Stimulated activated CD8-positive, alpha-beta memory T cell treated with anti-CD3 and anti-CD28 coated beads, Interleukin-15, amount 100 ng/mL, for 4 hours (primary cell): ENCODE results near the gene CCDC87.
"Not testable (repeated sequence)": the region's sequence is repeated elsewhere in the genome, so short reads cannot be mapped to it uniquely, and the experiment has no call there.

ENCODE experiments used
- DNase-seq, 2 donors: peaks; one replicate each; pipeline ENCODE4 v3.0.0-alpha.2; 2020; ENCODE audit warnings: low read depth in 2 of 2

CCDC87 gene

DNA sequence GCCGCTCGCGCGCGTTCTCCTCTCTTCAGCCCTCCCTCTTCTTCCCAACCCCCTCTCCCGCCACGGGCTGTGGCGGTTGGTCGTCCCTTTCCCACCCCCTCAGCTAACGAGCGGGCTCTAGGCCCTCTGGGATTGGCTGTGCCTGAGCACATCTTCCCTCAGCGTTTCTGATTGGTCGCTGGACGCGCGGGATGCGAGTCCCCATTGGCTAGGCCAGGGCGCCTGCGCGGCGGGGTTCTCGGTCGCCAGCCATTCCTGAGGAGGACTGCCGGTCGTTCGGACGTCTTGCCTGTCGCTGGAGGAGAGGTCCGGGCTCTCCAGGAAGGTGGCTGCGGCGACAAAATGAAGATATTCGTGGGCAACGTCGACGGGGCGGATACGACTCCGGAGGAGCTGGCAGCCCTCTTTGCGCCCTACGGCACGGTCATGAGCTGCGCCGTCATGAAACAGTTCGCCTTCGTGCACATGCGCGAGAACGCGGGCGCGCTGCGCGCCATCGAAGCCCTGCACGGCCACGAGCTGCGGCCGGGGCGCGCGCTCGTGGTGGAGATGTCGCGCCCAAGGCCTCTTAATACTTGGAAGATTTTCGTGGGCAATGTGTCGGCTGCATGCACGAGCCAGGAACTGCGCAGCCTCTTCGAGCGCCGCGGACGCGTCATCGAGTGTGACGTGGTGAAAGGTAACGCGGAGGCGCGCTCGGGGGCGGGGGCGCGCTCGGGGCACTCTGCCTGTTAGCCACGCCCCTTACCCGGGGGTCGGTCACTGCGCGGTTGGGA lies 23.7 kb upstream of the CCDC87 start, which contains the start of gene RBM14:
Gene RBM14 (plus strand): TSS at position 252 of the 776 bp plus-strand sequence. CDS start 91 bp downstream, at position 343.
- peak; percentile 95 to 97 for DNase-seq

DNA sequence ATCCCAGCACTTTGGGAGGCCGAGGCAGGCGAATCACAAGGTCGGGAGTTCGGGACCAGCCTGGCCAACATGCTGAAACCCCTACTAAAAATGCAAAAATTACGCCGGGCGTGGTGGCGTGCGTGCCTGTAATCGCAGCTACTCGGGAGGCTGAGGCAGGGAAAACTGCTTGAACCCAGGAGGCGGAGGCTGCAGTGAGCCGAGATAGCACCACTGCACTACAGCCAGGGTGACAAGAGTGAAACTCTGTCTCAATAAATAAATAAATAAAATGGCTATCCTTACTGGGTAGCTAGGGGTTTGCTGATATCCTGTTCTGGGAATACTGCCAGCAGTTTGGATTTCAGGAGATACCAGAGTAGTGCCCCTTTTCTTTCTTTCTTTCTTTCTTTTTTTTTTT lies 21.2 kb upstream of the CCDC87 start:
- DNase-seq = no peak

- no peak for DNase-seq
Observed at GRCh38 chr11:66612458-66612857, 19.6 kb upstream of the CCDC87 start.

GRCh38 chr11:66609721-66610617 lies 17.1 kb upstream of the CCDC87 start:
- DNase-seq = no peak

DNA sequence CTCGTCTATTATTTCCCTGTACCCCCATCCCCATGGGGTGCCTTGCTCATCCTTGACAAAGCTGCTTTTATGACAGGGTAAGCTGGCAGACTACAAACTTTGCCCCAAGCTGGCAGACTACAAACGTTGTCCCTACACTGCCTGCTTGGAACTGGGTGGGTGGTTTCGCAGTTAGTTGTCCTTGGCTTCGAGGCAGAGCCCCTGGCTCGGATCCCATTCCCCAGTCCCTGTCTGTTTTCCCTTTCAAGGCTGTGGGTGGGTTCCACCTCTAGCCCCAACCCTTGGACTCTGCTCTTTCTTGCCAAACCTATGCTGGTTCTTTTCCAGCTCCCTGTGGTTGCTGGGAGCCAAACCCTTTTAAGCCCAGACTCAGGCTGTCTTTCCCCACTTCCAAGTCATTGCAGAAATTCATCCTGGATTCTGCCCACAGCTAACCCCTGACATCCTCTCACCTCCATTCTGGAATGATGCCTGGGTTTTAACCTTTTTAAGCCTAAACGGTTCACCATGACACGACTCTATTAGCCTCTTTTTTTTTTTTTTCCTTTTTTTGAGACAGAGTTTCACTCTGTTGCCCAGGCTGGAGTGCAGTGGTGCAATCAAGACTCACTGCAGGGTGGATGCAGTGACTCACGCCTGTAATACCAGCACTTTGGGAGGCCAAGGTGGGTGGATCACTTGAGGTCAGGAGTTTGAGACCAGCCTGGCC lies 14.4 kb upstream of the CCDC87 start:
- DNase-seq = no peak

GRCh38 chr11:66606608-66607007 lies 13.7 kb upstream of the CCDC87 start:
- not testable (repeated sequence) for DNase-seq

GRCh38 chr11:66604155-66604554 lies 11.3 kb upstream of the CCDC87 start:
- no peak for DNase-seq

DNA sequence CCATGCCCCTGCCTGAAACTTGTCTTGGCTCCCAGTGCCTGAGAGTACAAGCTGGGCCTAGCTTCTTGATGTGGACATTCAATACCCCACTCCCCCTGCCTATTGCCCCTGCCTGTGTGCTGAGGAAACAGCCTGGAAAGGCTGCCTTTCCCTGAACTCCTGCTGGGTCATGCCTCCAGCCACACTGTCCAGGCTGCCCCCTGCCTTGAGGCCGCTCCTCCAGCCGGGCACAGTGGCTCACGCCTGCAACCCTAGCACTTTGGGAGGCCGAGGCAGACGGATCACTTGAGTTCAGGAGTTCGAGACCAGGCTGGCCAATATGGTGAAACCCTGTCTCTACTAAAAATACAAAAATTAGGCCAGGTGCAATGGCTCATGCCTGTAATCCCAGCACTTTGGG lies 10.2 kb upstream of the CCDC87 start:
- no peak for DNase-seq

DNA sequence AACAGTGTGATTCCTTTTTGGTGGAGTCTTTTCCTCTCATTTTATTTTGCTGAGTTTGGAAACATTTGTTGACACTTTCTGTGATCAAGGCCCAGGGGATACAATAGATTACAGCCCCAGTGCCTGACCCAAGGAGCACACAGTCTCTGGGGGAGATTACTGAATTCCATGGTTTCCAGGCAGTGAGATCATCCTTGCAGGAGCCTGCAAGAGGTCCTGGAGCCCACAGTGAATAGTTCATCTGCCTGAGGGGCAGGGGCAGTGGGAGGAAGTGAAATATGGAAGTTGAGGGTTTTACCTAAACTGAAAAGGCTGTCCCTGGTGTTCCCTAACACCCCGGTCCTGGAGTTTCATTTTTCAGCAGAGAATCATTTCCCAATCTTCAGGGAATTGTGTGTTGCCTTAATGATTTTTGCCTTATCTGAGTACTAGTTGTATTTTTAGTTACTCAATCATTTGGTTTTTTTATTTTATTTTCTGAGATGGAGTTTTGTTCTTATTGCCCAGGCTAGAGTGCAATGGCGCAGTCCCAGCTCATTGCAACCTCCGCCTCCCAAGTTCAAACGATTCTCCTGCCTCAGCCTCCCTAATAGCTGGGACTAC lies 7.9 kb upstream of the CCDC87 start:
- DNase-seq = no peak

DNA sequence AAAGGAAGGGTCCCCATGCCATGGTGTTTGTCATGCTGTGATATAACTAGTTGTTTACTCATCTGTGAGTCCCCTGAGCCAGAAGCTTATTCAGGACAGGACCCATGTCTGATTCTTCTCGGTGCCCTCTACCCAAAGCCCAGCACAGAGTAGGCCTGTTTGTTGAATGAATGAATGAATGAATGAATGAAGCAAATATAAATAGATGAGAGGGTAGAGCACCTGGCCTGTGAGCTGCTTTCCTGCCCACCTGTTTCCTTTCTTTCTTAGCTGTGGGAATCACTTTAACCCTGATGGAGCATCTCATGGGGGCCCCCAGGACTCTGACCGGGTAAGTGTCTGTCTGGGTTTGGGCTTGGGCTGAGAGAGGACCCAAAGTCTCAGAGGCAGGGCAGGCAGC lies 7.4 kb upstream of the CCDC87 start:
- no peak for DNase-seq

DNA sequence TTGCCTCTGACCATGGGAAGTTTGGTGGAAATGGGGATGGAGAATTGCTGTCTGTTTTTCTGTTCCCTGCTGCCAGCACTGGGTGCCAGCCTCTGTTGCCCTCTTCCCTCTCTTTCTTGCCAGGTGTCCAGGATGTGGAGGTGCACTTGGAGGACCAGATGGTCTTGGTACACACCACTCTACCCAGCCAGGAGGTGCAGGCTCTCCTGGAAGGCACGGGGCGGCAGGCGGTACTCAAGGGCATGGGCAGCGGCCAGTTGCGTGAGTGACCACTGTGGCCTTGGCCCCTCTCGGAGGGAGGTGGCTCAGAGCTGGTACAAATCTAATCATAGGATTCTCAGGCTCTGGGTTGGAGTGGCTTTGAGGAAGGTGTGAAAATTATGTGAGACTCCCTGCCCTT lies 6.1 kb upstream of the CCDC87 start:
- no peak for DNase-seq

GRCh38 chr11:66595245-66595904 lies 2.5 kb upstream of the CCDC87 start:
- DNase-seq = no peak

GRCh38 chr11:66593650-66594049 lies 787 bp upstream of the CCDC87 start:
- DNase-seq = no peak

DNA sequence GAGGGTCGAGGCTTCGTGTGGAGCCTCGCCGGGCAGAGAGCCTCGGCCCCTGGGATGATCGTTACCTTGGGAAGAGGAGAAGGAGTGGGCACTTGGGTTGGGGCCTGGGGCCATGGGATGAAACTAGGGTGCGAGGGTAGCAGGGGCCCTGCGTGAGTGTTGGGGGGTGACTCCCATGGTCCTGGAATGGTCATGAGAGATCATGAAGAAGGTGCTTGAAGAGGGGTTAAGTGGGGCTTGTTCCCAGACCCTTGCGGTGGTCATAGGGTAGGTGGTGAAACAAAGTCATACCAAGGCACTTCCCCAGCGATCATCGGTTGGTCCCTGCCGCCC lies 406 bp upstream of the CCDC87 start:
- no peak for DNase-seq

- no peak for DNase-seq
Observed at GRCh38 chr11:66591175-66591574, 1.7 kb downstream of the CCDC87 start.

DNA sequence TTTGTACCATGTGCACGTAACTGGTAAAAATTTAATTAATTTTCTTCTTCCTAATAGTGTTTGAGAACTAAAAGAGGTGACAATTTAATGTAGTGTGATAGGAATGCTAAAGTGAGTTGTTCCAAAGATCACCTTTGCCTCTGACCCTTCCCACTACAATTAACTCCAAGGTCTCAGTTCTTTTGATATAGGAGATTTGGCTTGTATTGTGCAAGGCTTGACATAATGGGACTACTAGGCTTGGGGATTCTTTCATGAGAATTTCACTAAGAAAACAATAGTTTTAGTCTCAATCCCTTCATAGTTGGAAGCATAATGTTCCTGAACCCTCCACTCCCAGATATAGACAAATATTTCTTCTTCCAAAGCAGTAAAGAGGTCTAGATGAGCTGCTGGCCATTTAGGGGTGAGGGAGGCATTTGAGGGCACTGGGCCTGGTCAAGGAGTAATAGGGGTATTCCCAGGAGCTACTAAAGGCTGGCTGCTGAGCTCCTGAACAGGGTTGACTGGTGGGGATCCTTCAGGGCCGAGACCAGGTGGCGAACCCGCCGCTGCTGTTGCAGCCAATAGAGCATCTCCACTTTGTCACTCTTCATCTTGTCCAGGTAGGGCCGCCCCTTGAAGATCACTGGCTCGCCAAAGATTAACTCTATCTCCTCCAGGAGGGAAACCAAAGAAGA lies 2.7 kb downstream of the CCDC87 start:
- no peak for DNase-seq

GRCh38 chr11:66589315-66589714 lies 3.5 kb downstream of the CCDC87 start:
- not testable (repeated sequence) for DNase-seq

GRCh38 chr11:66586136-66586535 lies 6.7 kb downstream of the CCDC87 start:
- no peak for DNase-seq

DNA sequence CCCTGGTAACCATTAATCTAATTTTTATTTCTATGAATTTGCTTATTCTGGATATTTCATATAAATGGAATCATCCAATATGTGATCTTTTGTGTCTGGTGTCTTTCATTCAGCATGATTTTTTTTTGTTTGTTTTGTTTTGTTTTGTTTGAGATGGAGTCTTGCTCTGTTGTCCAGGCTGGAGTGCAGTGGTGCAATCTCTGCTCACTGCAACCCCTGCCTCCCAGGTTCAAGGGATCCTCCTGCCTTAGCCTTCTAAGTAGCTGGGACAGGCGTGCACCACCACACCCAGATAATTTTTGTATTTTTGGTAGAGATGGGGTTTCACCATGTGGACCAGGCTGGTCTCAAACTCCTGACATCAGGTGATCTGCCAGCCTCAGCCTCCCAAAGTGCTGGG lies 7.4 kb downstream of the CCDC87 start:
- not testable (repeated sequence) for DNase-seq

DNA sequence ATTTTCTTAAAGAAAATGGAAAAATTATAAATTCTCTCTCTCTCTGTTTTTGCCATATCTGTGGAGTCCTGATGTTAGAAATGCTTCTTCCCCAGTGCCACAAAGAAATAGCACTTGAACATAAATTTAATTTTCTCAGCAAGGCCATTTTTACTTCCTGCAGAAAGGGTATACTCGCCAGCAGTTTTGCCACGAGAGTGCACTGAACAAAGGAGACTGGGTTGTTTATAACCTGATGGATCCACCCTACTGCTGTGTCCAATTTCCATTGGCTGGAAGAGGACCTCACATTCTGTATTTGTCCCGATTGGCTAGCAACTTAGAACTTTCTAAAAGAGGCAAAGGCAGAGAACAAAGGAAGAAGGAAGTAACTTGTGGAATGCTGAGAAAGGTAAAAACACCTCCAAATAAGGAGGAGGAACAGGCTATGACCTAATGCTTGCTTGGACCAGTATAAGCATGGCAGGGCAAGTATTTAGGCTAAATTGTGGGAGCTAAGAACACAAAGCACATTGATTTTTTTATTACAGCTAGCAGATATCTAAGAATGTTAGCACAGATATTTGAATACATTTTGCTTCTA lies 10.2 kb downstream of the CCDC87 start:
- DNase-seq = not testable (repeated sequence)
